GM06990 (cell line): Measurements from ENCODE around the gene PHC1.
A peak's percentile ranks its signal among the peaks of the same experiment; 100 is the strongest.

ENCODE experiments used
- DNase-seq: peaks from one replicate; pipeline ENCODE4 v3.0.0-alpha.2; 2011; ENCODE audit not compliant: insufficient read length; ENCODE audit errors: extremely low read depth
- H3K27me3 ChIP-seq: replicated peaks from 2 replicates; pipeline ENCODE4 v1.6.0; 2011; ENCODE audit warnings: low read length; ENCODE audit not compliant: control insufficient read depth, insufficient read depth
- H3K36me3 ChIP-seq: 2 replicates; pipeline ENCODE4 v1.5.1; 2011; ENCODE audit warnings: low read length; ENCODE audit not compliant: control insufficient read depth, insufficient read depth
- H3K4me3 ChIP-seq: replicated peaks from 2 replicates; pipeline ENCODE4 v1.5.1; 2011; ENCODE audit warnings: low read depth, mild to moderate bottlenecking, control low read depth, low read length
- TF ChIP-seq, protein P1 (sequence below): IDR thresholded peaks from 2 replicates; pipeline ENCODE4 v1.5.1; 2011; ENCODE audit warnings: low read length, control low read depth, mild to moderate bottlenecking, inconsistent platforms; ENCODE audit not compliant: insufficient read depth, poor library complexity, severe bottlenecking

Gene PHC1

DNA sequence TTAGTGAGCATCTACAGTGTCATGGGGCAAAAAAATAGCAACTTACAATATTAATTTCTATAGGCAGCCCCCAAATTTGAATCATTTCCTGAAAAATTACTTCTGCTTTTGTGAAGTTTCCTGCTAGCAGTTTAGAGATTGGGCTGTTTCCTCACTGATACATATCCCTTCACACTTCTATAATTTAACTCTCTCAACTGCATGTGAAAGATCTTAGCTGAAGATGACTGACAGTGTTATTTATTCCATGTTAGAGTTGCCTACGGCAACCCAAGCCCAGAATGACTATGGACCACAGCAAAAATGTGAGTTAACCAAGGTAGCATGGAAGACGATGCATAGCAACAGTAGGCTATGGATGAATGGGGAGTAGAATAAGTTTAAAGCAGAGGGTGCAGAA, 75.1 kb downstream of the PHC1 start, which contains the start of gene KLRG1:
Gene KLRG1, plus strand, starts transcription at position 134 of the 400 bp plus-strand sequence. Its CDS starts 90 bp downstream, at position 224.
- H3K4me3 ChIP-seq = no peak within 1 kb of the TSS
- TF ChIP-seq, protein P1, sequence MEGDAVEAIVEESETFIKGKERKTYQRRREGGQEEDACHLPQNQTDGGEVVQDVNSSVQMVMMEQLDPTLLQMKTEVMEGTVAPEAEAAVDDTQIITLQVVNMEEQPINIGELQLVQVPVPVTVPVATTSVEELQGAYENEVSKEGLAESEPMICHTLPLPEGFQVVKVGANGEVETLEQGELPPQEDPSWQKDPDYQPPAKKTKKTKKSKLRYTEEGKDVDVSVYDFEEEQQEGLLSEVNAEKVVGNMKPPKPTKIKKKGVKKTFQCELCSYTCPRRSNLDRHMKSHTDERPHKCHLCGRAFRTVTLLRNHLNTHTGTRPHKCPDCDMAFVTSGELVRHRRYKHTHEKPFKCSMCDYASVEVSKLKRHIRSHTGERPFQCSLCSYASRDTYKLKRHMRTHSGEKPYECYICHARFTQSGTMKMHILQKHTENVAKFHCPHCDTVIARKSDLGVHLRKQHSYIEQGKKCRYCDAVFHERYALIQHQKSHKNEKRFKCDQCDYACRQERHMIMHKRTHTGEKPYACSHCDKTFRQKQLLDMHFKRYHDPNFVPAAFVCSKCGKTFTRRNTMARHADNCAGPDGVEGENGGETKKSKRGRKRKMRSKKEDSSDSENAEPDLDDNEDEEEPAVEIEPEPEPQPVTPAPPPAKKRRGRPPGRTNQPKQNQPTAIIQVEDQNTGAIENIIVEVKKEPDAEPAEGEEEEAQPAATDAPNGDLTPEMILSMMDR = no peak
- no peaks in the 10 kb centered on the region for H3K27me3 ChIP-seq
- H3K36me3 ChIP-seq = no peaks in the 10 kb centered on the region
- DNase-seq = peak; percentile 33
